Pons (tissue), 1 donor: ENCODE data around the gene TCF4.
A peak's percentile ranks its signal among the peaks of the same experiment; 100 is the strongest.

ENCODE experiments used
- DNase-seq: peaks from one replicate; pipeline ENCODE4 v3.0.0-alpha.2; 2016; ENCODE audit warnings: low spot score

Gene TCF4

DNA sequence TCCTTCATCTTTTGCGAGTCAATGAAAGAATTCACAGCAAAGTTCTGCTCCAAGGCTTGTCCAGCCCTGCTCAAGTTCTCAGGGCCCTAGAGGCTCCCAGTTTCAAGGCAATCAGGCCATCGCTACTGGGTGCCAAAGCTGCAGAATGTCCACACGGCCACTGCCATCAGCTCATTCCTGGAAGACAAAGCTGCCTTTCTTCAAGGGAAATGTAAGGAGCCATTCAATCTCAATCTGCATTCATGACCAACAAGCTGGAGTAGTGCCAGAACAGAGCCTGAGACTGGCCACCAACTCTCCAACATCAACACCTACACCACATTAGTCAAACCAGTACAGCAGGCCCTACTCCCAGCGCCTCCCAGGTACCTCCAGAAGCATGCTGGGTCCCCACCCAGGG, 202.2 kb downstream of the TCF4 start:
- peak; percentile 95 for DNase-seq

DNA sequence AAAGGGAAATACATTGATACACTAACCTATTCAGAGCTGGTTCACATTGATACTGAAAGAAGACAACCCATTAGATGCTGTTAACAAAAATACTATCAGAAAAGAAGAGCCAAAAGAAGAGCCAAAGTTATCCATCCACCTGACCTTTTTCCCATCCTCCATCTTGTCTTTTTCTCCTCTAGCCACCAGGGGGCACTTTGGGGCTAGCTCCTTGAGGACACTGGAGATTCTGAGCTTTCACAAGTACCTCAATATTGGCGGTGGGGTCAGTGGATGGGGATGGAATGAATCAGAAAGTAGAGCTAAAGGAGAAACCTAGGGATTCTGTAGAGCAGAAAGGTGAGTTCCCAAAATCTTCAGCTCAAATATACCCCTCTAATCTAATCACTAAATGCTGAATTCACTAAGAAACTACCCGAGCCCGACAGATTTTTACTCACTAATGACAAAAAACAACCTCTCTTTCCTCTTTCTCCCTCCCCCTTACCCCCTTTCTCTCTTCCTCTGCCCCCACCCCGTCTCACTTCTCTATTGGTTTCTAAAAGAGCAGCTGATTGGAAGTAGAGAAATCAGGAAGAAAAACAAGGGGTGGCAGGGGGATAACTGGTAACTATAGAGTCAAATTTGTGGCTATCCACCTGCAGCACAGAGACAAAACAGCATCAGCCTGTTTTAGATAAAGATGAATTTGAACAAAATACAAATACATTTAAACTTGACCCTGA, 203.3 kb downstream of the TCF4 start:
- peak; percentile 82 for DNase-seq

DNA sequence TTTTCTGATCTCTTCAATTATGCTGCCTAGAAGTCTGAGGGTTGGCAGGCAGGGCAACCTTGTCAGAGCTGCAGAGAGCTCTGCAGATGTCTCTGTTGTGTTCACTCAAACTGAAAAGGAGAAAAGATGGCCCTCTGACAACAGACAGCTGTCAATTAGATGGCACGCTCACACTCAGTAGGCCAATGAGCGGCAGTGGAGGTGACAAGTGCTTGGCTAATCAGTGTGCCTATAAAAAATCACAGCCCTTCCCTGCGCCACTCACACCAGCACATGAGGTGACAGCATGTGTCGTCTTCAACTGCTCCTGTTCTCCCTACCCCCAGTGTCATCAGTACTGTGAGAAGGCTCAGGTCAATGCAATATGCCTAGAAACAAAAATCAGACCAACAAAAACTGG, 203.9 kb downstream of the TCF4 start:
- peak; percentile 52 for DNase-seq

DNA sequence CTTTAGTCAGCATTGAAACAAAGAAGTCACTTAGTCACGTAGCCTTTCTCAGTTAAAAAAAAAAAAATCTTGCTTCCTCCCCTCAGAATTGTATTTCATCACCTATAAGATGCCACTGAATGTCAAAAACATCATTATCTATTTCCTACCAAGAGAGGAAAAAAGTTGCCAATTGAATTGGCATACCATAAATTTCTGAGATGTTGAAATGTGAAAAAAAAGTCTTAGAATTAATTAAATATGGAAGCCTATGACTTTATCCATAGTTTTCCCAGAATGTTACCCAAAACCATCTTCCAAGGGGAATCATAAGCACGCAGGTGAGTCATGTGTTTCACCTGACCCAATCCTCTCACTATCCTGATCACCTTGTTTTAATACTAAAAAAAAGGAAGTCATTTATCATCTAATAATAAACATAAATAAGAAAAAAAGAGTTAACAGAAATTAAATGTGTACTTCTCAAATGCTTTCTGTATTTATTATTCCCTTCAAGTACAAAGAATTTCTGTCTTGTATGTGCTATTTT, 205.7 kb downstream of the TCF4 start:
- no peak for DNase-seq

DNA sequence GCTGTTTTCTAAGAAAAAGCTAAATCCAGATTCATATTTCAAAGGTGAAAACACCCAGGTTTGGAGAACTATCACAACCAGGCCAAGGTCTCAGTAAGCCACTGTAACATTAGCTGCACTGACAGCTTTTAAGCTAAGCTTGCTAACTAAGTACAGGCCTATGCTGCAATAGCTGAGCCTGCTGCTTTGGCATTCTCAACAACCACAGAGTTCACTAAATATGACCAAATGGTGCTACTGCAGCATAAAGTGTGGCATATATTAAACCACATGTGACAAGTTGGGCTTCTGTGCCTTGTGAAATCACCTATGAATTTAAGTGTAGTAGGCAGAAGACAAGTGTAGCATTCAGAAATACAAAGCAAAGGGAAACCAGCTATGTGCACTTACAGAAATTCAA, 206.7 kb downstream of the TCF4 start:
- no peak for DNase-seq

DNA sequence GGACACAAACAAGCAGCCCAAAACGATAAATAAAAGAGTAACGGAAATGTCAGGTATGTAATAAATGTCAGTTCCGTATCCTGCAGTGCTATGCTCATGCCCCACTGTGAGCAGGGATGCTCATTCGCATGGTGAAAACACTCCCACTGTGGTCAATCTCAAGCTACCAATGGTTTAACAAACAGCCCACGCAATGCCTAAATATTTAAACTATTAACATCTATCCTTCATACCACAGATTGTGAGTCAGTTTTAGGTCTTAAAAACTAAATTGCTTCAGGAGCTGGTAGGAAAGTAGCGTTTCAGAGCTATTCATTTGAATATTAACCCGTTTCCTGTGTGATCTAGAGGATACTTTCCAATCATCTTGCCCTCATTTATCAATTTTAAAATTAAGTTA, 207.4 kb downstream of the TCF4 start:
- no peak for DNase-seq

DNA sequence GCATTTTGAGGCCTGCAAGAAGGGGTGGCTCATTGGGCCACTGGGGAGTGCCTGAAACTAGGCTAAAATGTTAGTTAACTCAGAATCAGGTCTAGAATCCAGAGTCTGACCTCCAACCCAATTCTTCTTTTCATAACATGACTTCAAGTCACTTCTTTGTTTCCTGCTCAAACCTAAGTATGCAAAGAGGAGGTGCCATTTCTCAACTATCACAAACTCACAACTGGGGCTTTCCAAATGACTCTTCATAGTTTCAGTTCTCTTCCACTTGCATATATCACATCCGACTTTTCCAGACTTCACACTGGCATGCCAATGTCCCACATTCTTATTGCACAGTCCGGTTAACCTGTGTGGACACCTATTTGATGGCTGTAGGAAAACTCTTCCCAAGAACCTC, 211.6 kb downstream of the TCF4 start:
- peak; percentile 30 for DNase-seq

DNA sequence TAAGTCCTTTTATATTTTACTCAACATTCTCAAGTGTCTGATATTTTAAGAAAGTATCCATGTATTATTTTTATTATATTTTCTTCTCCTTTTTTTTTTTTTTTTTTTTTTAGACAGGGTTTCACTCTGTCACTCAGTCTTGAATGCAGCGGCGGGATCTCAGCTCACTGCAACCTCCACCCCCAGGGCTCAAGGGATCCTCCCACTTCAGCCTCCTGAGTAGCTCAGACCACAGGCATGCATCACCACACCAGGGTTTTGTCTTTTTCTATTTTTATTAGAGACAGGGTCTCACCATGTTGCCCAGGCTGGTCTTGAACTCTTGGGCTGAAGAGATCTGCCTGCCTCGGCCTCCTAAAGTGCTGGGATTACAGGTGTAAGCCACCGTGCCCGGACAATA, 212.1 kb downstream of the TCF4 start:
- DNase-seq = no peak

DNA sequence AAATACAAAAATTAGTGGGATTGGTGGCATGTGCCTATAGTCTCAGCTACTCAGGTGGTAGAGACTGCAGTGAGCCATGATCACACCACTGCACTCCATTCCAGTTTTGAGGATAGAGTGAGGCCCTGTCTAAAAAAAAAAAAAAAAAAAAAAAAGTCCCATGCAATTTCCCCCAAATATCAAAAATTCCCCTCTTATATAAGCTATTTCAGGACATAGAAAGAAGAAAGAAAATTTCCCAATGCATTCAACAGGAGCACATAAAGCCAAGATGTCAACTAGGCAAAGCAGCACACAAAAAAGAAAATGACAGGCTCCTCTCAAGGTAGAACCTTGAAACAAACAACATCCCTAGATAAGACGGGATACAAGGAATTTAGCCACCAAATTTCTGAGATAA, 213.3 kb downstream of the TCF4 start:
- no peak for DNase-seq

DNA sequence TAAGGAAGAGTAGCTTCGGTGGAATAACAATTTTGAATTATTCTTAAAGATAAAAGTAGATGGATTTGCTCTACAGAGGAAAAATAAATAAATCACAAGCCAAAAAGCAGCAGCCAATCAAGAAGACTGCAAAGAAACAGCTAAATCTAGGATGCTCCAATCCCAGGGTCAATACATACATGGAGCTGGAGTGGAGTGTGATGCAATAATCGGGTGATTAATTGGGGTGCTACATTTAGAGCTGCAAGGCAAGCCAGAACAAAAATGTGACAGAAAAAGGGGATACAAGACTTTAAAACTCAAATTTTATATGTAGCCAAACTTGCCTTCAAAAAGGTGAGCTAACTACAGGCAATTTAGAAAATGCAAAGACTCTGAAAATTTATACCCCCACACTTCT, 215.8 kb downstream of the TCF4 start:
- DNase-seq = no peak

DNA sequence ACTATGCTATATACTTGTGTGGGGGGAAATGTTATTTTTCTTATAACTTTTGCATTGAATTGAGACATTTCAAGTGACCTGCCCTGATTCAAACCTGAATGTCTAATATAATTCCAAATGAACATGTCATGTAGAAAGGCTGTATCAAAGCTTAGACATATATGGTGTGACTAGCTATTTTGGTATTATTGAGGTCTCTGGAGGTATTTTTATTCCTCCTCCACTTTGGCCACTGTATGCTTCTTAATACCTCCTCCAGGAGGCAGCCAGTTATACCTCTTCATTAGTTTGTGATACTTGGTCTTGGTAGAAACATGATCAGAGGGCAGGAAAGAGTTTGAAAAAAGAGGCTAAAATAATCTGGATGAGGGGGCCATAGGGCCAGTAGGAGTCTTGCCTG, 217.1 kb downstream of the TCF4 start:
- DNase-seq = no peak

DNA sequence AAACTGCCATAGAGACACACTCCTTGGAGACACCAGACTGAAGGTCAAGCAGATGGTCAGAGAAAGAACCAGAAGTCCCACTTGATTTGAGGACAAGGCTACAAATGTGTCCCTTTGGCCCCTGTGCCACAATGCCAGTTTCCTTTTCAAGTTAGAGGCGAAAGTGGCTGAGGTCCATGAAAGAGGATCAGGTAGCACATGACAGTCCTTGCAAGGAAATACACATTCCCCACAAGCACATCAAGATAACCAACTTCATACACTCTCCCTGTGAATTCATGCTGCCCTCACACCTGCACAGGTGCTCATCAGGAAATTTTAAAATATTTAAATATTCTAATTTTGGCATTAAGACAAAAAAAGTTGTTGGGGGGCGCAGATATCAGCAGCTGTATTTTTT, 218.6 kb downstream of the TCF4 start:
- DNase-seq = no peak

DNA sequence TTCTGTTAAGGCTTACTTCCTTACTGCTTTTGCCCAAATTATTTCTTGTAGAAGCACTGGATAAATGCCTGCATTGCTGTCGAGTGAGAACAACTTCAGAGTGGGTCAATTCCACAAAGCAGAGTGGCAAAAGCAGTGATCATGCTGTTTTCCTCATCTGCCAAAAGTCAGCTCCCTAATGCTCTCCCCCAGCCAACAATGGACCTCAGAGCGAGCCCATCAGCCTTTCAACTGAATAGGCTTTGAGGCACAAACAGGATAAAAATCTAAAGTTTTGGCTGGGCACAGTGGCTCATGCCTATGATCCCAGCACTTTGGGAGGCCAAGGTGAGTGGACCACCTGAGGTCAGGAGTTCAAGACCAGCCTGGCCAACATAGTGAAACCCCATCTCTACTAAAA, 222.7 kb downstream of the TCF4 start:
- peak; percentile 46 for DNase-seq

DNA sequence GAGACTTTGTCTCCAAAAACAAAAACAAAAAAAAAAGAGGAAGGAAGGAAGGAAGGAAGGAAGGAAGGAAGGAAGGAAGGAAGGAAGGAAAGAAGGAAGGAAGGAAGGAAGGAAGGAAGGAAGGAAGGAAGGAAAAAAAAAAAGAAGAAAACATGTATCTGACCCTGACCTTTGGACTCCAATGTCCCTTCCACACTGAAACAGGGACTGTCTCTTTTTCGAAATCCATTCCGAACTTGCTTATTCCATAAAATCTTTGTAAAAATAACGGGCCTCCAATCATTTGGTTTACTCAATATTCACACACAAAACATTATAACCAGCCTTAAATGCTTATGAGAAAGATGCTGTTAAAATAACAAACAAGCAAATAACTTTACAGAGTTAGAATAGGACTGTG, 225.7 kb downstream of the TCF4 start:
- no peak for DNase-seq

DNA sequence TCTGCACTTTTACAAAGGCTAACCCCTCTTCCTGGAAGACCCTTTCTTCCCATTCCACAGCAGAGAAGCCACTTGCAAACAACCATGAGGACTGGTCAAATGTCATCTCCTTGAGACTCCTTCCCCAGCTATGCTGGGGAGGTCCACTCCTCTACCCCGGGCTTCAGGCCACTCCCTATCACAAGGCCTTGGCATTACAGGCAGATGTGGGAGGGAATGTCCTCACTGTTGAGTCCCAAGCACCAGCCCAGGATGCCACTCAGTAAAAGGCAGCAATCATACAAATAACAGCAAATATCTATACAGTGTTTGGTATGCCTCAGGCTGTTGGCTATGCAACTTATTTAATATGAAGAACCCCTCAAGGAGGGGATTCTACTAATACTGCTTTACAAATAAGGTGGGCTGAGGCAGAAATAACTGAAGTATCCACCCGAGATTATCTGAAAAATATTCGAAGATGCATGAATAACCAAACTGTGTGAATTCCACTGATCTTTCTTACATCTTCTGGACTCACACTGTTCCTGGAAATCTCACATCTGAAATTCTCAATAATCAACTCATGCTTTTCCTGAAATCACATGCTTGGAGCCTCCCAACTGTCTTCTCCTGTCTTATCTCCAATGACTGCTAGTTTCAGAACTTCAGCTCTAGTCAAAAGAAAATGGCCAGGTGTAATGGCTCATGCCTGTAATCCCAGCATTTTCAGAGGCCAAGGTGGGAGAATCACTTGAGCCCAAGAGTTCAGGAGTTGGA, 226.3 kb downstream of the TCF4 start:
- no peak for DNase-seq

DNA sequence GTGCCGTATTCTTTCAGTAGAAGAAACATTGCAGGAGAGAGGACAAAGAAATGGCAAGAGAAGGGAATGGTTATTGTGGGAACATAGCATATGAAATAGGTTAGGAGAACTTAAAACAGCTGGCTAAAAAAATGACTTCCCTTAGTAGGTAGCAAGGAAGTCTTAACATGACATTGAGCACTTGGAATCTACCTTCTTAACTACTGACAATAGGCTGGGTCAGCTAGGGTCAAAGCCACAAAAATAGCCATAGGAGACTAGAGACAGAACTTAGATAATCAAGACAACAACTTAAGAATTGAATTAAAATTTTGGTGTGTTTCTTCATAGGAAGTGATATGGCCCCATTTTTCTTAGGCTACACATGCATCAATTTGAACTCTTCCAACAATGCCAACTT, 227.9 kb downstream of the TCF4 start:
- DNase-seq = no peak

DNA sequence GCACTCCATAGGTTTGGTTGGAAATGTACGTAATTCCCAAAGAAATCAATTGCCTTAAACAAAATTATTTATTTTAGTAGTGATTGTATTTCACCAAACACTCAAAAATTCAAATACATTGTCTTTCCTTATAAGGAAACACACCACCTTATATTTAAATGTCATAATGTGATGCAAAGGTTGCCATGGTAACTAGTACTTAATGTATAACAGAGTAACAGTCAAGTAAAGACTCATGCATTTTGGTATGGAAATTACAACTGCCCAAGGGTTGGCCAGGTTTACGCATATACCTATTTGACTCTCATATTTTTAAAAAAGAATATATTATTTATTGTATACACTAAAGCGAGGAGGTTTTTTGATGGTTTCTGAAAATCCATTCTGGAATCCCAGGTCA, 231.2 kb downstream of the TCF4 start:
- DNase-seq = no peak

DNA sequence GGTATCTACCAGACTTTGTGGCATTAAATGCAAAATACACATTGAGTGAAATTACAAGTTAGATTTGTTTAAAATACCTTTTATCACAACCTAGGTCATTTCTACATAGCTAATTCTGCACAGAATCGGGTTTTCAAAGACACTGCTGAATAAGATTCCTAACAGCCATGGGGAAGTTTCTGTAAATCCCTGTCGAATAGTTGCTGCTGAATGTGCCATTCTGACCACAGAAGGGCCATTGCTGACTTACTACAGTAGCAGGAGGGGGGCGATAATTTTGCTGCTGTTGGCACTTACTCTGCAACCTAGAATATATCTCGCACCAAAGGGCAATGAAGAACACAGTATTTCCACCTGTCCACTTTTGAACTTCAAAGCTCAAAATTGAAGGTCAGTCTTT, 232.8 kb downstream of the TCF4 start:
- DNase-seq = no peak

DNA sequence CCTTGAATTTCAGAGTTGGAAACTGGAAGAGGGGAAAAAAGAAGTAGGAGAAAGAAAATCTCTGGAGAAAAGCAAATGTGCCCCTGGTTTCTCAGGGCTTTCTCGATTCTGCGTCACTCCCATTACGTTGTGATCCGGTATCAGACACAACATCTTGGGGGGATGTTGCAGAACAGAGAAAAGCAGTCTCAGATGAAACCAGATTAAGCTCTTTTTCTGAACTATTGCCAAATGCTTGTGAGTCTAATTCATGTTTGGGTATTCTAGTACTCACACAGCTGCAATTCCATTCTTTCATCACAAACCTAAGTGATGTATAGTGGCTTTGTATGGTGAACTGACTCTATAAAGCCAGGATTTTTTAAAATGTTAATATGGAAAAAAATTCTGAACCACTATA, 233.2 kb downstream of the TCF4 start:
- peak; percentile 80 for DNase-seq

DNA sequence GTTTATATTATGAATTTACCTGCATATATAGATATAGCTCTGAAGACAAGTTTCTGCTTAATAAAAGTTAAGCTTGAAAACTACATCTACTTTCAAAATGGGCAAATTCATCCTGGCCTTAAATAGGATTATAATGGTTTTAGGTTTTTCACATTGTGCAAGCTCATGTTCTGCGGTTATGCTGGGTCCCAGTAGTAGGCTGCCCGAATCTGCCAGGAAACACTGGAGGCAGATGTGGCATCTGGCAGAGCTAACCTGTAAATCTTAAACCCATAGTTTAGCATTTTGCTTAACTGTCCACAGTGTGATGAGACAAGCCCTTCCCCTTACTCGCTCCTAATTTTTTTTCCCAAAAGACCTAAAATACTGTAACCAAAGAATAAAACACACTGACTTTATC, 234.2 kb downstream of the TCF4 start:
- peak; percentile 45 for DNase-seq

DNA sequence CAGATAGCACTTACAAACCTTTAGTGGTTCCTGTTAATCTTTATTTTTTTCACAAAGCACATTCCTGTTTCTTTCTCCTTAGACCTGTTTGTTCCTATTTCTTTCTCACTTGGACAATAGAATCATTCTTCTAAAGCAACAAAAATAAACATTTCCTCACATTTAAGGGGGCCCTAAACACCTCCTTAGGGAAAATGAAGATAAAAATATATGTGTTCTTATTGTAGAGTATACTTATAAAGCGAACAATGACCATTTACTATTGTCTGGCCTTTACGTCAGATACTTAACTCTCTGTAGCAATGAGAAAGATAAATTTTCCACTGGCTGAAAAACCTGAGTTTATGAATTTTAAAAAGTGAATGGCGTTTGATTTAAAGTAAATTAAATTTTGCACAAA, 234.6 kb downstream of the TCF4 start:
- peak; percentile 71 for DNase-seq

DNA sequence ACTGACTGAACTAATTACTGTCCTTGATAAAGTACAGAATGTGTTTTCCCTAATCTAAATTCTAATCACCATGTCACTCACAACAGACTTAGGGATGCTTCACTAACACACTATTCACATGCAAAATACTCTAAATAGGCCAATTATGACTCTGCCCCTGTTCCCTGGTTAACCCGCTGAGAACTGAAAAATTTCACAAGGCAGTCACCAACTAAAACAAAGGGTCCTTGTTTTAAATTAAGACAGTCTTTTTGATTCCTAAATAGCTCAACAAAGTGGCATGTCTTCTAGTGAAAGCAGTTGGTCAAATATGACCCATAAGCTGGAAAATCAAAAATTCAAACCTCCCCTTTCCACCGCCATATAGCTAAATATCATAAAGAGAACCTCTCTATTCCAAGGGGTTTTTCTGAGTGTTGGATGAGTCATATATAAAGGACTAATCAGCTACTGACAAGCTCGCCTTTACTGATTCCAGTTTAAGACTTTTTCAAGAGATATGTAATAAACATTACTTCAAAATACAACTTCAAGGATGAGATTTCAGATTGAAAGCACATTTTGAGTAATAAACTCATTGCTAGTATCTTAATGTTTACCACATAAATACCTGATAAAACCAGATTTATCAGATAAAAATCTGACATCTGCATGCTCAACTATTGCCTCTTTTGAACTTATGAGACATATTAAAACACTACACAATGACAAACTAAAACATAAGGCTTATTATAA, 235.8 kb downstream of the TCF4 start:
- DNase-seq = peak; percentile 94

DNA sequence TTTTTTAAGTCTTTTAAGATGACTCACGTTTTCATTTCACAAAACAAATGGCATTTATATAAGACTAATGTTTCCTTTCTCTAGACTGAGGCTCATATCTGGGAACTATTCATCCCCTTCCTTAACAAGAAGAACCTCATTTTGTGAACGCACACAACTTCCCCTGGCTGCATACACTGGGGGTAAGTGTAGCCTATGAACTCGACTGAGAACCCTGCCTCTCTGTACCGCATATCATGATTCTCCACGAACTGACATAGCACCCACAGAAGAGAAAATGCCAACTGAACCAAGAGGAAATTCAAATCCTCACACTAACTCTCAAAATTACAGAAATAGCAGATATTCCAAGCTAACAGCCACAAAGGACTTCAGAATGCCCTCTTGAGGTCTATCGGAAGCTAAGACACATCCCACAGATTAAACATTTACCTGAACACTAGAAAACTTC, 236.7 kb downstream of the TCF4 start:
- DNase-seq = peak; percentile 76
